Measurements from ENCODE around the gene MAP1B.

MAP1B gene

GRCh38 chr5:72225741-72226140, 118.5 kb downstream of the MAP1B start:
- no peak for DNase-seq (ENCODE audit: low read depth)

DNA sequence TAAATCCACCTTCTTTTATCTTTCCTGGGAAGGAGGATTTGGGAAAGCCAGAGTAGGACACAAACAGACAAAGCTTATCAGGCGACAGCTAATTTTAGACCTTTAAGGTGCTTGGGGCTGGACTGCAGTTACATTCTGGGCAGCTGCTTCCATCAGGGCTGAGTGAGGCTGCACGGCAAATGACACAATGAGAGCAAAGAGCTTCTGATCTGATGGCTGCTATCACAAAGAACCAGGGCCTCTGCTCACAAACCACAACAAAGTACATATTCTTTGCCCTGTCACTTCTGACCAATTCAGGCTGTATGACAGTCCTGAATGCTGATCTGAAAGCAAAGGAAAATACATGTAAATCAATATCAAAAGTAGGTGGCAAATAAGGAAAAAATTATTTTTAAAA, 119.7 kb downstream of the MAP1B start:
- DNase-seq (ENCODE audit: low read depth) = no peak

- DNase-seq (ENCODE audit: low read depth) = no peak
These were observed 121.7 kb downstream of the MAP1B start for GRCh38 chr5:72228960-72229359.

GRCh38 chr5:72231991-72232703, 124.9 kb downstream of the MAP1B start:
- DNase-seq (ENCODE audit: low read depth) = no peak

DNA sequence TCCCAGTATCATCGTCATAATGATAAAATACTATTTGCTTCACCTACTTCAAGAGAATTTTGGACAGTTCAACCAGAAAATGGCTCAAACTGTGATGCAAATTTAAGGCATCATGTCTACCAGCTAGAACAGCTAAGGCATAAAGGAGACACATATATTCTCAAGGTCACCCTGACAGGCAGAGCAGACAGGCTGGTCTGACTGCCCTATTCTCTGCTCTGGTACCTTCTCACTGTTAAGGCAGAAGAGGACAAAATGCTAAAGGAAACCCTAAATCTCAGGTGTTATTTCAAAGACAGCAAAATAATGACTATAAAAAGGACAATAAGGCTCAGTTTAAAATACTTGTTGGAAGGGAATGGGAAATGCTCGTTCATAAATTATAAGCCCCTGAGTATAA, 125.6 kb downstream of the MAP1B start:
- no peak for DNase-seq (ENCODE audit: low read depth)

DNA sequence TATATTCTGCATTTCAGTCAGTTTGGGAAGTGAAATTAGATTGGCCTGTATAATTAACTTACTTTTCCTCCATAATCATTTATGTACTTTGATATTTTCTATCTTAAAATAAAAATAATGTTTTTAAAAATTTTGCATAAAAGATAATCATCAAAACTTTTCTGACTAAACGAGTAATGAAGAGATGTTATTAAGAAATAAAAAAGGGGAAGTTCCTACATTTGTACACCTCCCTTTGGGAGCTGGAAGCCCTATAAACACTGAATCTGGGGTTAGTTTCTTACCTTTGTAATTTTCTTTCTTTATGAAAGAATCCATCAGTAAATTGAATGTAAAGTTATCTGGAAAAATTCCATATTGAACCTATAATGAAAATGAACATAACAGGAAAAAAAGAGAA, 126.6 kb downstream of the MAP1B start:
- DNase-seq (ENCODE audit: low read depth) = no peak

DNA sequence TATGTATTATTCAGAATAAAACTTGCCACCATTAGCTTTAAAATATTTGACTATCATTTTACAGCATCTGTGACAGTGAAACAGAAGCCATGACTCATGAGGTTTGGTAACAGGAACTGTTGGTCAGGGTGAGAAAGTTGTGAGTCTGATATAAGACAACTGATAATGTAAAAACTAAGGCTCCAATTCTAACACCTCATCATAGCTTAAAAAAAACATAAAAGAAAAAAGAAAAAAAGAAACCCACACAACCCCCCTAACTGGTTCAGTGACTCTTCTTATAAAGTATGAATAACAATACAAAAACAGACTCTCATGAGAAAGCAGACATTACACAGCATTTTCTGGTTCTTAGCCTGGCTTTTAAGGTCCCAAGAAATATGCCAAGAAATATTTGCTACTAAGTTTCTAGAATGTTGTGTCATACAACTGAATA, 127.0 kb downstream of the MAP1B start:
- DNase-seq (ENCODE audit: low read depth) = no peak

GRCh38 chr5:72234868-72235267, 127.6 kb downstream of the MAP1B start:
- DNase-seq (ENCODE audit: low read depth) = no peak

- no peak for DNase-seq (ENCODE audit: low read depth)
These were observed 128.4 kb downstream of the MAP1B start for GRCh38 chr5:72235725-72236124.

DNA sequence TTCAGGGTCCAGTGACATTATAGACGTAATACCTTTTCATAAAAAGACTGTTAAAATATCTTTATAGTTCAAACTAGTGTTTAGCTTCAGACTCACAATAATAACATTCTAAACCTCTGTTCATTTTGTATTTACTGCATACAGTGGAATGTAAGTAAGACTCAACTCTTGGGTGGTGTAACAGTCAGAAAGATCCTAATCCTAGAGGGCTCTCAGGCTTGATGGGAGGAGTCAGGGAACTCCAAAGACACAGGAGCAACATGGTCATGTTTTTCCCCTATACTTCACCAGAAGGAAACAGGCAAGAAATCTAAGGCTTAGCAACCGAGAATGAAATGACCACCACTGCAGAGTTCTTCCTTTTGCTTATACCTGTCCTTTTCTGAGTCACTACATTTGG, 130.1 kb downstream of the MAP1B start:
- DNase-seq (ENCODE audit: low read depth) = no peak

- no peak for DNase-seq (ENCODE audit: low read depth)
These were observed 130.6 kb downstream of the MAP1B start for GRCh38 chr5:72237879-72238278.

DNA sequence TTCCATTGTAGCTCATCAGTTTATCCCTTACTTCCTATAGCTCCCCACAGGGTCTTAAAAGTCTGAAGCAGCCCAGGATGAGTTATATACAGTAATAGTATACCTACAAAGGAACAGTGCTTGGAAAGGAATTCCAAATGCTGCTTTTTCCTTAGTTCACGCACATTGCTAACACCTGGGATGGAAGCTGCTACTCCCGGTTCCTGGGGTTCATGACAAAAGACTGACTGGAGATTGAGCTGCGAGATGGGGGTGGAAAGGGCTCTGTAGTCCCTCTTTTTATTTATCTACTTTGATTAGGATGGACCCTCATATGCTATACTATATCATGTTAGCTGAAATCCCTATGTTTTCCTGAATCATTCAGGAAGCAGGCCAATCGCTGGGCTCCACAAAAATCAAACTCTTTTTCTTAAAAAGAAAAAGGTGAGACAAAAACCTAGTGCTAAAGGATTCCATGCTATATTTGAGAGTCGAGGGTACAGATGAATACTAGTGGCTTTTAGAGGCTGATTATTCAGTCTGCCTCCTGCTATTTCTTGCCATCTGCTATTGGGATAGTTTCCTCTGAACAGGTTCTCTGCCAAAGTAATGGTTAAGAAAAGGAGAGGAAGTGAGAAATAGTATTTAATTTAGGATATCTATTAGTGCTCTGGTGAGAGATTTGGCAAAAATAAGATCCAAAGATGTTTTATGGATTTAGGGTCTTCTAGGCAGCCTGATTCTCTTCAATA, 131.6 kb downstream of the MAP1B start:
- DNase-seq (ENCODE audit: low read depth) = no peak

DNA sequence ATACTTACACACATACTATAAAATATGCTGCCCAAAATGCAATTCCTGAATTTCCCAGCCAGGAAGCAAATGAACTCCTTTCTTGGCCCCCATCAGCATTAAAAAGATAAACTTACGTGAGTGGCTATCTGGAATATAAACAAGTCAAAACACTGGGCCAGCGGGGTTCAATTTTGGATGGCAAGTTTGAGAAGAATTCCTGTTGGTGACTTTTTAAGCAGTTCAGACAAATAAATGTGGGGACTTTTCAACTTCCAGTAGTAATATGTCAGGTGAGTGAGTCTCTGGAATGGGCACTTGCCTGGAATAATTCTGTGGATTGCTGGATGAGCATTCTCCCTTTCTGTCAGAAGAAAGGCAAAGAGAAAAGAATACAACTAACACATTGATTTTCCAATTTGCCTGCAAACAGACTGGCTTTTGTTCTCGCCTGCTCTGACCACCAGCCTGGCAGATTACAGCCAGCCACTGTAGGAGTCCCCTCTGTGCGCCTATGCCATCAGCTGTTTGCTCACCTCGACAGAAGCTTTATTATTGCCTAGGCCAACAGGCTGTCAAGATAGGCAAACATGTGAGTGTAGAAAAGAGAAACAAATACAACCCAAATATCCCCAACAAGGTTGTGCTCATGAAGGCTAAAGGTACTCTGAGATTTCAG, 134.2 kb downstream of the MAP1B start:
- no peak for DNase-seq (ENCODE audit: low read depth)

GRCh38 chr5:72242796-72243475, 135.7 kb downstream of the MAP1B start:
- no peak for DNase-seq (ENCODE audit: low read depth)

GRCh38 chr5:72243706-72244105, 136.4 kb downstream of the MAP1B start:
- DNase-seq (ENCODE audit: low read depth) = no peak

GRCh38 chr5:72244862-72245371, 137.6 kb downstream of the MAP1B start:
- DNase-seq (ENCODE audit: low read depth) = peak; percentile 27

GRCh38 chr5:72245546-72245945, 138.3 kb downstream of the MAP1B start:
- no peak for DNase-seq (ENCODE audit: low read depth)

GRCh38 chr5:72245951-72246532, 138.8 kb downstream of the MAP1B start:
- DNase-seq (ENCODE audit: low read depth) = no peak

DNA sequence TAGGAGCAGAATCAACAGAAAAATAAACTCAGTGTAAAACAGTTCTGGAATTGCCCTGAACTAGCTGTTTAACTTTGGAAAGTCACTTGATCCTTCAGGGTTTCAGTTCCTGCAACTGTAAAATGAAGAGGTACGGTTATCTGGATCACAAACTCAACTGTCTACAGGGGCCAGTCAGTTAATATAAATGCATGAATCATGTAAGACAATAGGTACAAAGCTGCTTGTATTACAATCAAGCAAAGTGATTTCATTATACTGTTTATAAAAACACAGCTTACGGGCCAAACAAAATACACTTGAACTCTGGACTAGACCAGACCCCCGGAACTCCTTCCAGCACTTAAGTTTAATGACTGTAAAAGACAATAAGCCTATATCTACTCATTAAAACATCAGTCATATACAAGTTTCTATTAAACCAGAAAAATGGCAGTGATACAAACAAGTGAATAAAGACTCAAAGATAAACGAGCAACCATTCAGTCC, 139.7 kb downstream of the MAP1B start:
- DNase-seq (ENCODE audit: low read depth) = no peak

DNA sequence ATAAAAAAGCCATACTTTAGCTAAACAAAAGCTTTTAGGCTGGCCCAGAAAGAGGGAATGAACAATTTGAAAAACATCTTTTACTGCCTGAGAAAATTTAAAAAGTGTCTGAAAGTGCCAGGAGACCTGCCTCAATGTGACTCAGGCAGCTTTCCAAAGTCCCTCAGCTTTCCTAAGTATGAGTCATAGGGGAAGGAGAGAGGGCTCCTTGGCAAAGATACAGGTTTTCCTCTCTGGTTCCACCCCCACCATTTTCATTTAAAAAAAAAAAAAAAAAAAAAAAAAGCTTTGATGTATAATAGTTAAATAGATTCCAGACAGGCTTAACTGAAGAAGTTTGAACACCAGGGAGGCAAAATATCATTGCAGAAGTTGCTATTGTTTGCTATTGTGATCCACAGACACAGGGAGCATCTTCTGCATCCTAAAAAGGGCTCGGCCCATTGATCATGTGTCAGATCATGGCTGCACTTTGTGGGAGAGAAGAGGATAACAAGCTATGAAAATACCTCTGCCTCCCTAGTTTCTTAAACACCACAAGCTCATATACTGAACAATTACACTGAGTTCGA, 141.2 kb downstream of the MAP1B start:
- DNase-seq (ENCODE audit: low read depth) = peak; percentile 85

DNA sequence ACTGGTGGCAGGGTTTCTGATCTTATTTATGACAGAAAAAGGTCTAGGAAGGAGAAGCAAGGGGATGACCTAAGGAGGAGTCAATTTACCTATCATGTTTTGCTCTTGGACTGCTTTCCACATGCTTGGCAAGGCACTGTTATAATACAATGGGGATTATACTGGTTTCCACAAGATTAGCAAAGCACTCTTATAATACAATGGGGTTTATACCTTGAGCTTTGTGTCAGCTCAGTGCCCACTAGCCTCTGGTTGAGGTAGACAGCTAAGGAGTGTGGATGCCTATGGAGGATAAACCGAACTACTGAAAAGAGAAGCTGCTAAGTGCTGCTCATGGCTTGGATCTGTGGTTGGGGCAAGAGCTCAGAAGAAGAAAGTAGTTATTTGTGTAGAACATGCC, 144.1 kb downstream of the MAP1B start:
- no peak for DNase-seq (ENCODE audit: low read depth)

All from GM04504 (cell line).